Stimulated activated CD4-positive, alpha-beta T cell treated with anti-CD3 and anti-CD28 coated beads, TNF-alpha, amount 100 ng/mL, for 24 hours (primary cell): ENCODE data around the gene SLC25A45.
"Not testable (repeated sequence)": the region's sequence is repeated elsewhere in the genome, so short reads cannot be mapped to it uniquely, and the experiment has no call there.

Experiments
- DNase-seq, 3 experiments: peaks; one replicate each; pipeline ENCODE4 v3.0.0-alpha.2; 2020; ENCODE audit warnings: low read depth in 3 of 3

Gene SLC25A45

DNA sequence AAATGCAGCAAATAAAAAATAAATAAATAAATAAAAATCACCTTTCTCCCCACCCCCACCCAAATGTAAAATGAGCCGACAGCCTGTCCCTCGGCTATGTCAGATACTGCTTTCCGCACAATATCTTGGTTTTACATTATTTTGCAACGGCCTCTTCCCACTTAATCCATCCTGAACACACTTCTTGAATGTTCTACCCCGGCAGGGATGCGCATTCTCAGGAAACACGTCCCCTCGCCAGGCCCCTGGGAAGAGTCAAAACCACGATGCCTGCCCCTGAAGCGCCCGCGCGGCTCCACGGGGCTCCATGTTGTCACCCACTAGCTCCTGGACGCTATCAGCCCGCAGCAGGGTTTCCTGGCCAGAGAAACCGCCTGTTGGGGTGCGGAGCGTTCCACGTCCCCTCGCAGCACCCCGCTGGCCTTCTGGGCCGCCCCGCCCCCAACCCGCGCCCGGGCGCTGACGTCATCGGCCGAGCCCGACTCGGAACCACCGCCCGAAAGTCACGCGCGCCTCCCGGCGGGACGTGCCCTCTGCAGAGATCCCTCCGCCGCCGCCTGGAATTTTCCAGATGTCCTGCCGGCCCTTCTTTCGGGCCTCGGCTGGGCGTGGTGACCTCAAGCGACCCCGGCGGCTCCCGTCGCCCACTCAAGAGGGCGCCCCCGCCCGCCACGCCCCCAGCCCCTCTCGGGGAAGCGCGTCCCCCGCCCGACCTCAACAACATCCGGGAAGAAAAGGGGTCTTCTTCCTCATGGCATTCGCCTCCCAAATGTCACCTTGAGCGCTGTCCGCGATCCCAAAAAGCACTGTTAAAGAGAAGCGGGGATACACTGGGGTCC, 39.6 kb upstream of the SLC25A45 start:
- DNase-seq: peak; percentile 90 to 97 (median 94)

DNA sequence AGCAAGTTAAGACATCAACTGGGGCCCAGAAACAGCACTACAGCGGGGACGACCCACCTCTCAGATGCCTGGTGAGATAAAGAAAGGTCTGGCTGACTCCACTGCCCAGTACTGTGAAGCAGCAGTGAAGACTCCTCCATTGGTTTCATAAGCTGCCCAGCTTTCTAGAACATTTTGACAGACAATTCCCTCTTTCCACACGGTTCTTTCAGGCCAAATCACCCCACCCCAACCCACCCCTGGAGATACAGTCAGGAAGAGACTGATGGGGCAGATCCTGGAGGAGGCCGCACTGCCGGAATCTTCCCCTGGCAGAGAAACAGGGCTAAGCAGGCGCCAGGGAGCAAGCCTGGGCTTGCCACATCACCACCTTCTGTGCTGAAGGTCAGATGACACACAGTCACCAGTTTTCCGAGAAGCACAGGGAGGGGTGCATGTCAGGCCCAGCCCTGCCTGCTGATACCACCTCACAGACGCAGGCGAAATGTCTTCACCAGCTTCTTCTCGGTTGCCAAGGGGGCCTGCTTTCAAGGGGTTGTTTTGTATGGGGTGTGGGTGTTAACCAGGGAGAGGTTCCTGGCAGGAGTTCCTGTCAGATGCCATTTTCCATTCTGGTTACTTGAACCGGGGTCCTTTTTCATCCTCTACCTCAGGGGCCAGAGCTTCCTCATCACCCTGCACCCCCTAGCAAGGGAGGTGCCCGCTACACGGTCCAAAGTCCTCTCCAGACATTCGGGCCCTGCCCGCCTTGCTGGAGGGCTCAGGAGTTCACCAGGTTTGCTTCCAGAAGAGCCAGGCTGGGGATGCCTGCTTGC, 38.7 kb upstream of the SLC25A45 start:
- peak; percentile 74 to 87 (median 85) for DNase-seq

GRCh38 chr11:65420506-65420905, 38.1 kb upstream of the SLC25A45 start:
- DNase-seq: no peak

- DNase-seq: peak in 1 of 3 experiments; percentile 73
These were observed 37.5 kb upstream of the SLC25A45 start for GRCh38 chr11:65419772-65420481.

GRCh38 chr11:65419460-65419771, 37.0 kb upstream of the SLC25A45 start:
- DNase-seq: no peak

DNA sequence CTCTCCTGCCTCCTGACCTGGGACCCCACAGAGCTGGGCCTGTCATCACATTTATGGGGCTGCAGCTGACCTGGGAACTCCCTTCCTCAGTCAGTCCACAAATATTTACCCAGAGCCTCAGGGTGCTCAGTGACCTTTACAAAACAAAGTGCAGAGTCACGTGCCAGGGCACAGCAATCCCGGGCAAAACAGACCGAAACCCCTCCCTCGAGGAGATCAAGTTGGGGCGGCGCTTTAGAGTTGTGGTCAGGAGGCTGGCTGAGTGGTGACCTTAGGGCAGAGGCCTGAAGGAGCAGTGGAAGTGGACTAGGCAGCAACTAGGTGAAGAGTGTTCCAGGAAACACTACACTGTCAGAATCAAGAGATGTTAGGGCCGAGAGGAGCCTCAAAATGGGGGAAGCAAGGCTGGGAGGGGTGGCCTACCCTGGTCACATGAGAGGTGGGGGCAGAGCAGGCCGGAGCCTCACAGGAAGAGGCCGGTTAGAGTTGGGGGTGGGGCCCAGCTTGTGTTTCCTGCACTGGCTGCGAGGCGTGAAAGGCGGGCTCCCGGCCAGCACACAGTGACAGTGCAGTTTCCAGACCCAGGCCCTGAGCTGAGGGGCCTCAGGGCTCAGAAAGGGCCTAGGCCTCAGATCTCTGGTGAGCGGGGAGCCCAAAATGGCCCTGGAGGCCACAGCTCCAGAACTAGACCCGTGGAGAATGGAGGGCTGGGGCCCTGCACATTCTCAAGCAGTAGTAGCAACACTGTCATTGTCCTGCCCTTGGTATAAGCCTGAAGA, 36.4 kb upstream of the SLC25A45 start:
- DNase-seq: peak; percentile 78 to 94 (median 79)

DNA sequence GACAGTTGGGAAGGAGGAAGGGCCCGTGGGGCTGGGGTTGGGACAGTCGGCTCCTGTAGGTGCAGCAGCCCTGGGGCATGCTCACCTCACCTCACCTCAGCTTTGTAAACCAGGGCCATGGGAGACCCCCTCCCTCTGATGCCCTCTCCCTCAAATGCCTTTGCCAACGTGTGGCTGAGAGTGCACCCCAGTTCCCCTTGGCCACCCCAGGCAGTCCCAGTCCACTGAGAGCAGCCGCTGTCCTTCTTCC, 35.9 kb upstream of the SLC25A45 start:
- DNase-seq: peak in 1 of 3 experiments; percentile 33

GRCh38 chr11:65417702-65418430, 35.4 kb upstream of the SLC25A45 start:
- peak in 1 of 3 experiments; percentile 39 for DNase-seq

DNA sequence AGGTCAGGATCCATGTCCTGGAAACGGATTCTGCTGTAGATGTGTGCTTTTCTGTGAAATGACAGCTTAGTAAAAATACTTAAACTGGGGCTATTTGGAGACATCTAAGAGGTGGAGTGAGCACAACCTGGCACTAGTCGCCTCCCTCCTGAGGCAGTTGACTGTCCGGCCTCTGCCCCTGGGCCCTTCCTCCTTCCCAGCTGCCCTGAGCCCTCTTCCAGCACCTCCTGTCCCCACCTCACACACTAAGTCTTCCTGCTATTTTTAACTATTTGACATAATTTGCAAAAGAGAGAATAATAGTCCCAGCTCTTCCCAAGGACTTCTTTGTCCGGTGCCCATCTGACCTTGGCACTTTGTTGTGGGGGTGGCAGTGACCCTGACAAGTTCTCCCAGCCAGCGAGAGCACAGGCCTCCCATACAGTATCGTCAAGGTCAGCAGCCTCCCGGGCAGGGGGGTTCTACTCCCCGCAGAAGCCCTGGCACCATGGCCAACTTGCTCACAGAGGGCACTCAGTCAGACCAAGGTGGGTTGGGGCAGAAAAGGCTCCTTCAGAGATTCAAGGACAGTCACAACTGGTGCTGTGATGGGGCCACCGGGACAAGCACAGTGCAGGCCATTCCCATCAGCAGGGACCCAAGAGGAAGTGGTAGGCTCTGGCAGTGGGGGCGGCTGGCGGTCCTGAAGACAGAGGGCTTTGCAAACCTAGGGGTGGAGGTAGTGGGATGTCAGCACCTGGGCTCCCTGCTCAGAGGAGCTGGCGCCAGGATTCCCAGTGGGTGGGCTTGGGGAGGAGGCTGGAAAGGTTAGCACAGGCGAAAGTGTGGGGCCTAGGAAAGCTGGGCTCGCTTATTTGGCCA, 34.6 kb upstream of the SLC25A45 start:
- peak in 1 of 3 experiments; percentile 38 for DNase-seq

DNA sequence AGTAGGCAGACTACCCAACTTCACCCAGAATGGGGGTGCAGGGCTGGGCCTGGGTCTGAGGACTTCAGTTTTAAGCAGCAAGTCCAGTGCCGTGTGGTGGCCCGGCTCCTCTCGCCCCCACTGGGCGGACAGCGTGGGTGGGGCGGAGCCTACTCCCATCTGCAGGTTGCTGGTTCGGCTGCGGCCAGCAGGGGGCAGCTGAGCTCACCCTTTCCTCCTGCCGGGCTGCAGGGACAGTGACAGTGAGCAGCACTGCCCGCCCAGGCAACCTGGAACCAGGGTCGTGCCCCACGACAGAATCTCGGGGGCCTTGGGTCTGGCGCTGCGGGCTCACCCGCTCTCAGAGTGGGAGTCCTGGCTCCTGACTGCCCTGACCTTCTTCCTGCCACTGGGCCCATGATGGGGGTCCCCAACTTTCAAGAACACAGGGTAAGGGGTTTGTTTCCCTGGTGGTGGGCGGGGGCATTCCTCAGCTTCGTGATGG, 33.9 kb upstream of the SLC25A45 start:
- peak; percentile 78 to 95 (median 90) for DNase-seq

- no peak for DNase-seq
These were observed 33.3 kb upstream of the SLC25A45 start for GRCh38 chr11:65415499-65416340.

- no peak for DNase-seq
These were observed 32.5 kb upstream of the SLC25A45 start for GRCh38 chr11:65414776-65415498.

GRCh38 chr11:65413077-65413664, 30.7 kb upstream of the SLC25A45 start:
- not testable (repeated sequence) for DNase-seq

DNA sequence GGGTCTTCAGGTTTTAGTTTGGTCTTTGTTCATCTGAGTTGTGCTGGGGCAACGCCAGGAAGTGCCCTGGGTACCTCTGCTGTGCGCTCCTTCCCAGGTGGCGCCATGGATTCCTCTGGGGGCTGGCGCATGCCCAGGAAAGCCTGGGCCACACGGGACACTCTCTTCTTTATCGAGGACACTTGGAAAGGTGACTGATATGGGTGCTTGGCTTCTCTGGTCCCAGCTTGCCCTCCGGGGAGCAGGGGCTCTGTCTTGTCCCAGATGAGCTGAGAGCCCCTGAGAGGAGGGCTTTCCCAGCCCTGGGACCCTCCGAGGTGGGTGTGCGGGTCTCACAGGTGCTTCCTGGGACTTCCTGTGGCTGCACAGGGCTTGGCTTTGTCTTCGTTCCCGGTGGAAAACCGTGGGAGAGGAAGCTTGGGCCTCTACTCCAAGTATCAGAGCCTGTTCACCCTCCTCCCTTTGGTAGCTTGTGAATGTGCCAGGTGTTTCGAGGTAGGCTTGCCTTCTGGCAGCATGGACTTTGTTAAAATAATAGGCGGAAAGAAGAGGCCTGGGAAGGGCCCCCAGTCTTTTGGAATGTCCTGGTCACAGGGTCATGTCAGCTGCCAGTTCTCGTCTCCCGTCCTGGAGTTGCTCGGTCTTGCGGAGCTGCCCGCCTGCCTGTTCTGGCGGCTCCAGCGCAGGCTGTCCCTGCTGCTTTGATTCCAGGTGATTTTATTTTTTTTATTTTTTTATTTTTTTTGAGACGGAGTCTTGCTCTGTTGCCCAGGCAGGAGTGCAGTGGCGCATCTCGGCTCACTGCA, 30.0 kb upstream of the SLC25A45 start:
- DNase-seq: no peak

- no peak for DNase-seq
These were observed 29.2 kb upstream of the SLC25A45 start for GRCh38 chr11:65411681-65412070.

GRCh38 chr11:65410936-65411680, 28.7 kb upstream of the SLC25A45 start:
- no peak for DNase-seq
